ENCODE results near the gene TIMP2. TPM values are rescaled to one million over a fixed set of nuclear protein-coding genes. Genes with fewer than 3 reads are reported as not detected.

TIMP2 gene
- total and polyA plus RNA-seq, 4 donors, result 8.9 to 37.6 (median 10.1) TPM

GRCh38 chr17:78884876-78885667, 40.1 kb downstream of the TIMP2 start:
- H3K27ac ChIP-seq (ENCODE audit: low read depth in 1 of 2, low read length in 2 of 2), result no peak overlapping the region
- H3K9ac ChIP-seq (ENCODE audit: low read depth in 1 of 2, low read length in 2 of 2), result no peak overlapping the region
- peaks cover 0 to 13% (median 8%) of the 10 kb centered on the region in 4 donors for H3K4me1 ChIP-seq (ENCODE audit: control insufficient read depth in 4 of 4, insufficient read depth in 4 of 4, low read length in 3 of 4)
- no peak overlapping the region for H3K4me3 ChIP-seq (ENCODE audit: low read depth in 1 of 3, low read length in 3 of 3)
- 90% methylated on average over 24 of the region's 24 CpGs for WGBS
- H3K9me3 ChIP-seq (ENCODE audit: control insufficient read depth in 4 of 4, low read length in 3 of 4), result no peaks in the 10 kb centered on the region
- no peak for DNase-seq (ENCODE audit: low spot score)
- H3K27me3 ChIP-seq (ENCODE audit: control insufficient read depth in 4 of 4, insufficient read depth in 4 of 4, low read length in 3 of 4), result no peaks in the 10 kb centered on the region
- TF ChIP-seq SP1 (IDR thresholded peaks at IDR 0.05) (no peak), ATF3 (IDR thresholded peaks at IDR 0.05) (no peak), NR2F2 (IDR thresholded peaks at IDR 0.05) (no peak), GABPA (IDR thresholded peaks at IDR 0.05 in 1 of 2, conservative IDR thresholded peaks at IDR 0.05 in 1 of 2) (no peak), FOXA1 (IDR thresholded peaks at IDR 0.05) (no peak), ZBTB33 (IDR thresholded peaks at IDR 0.05) (no peak), RAD21 (IDR thresholded peaks at IDR 0.05) (no peak), HNF4A (conservative IDR thresholded peaks at IDR 0.05) (no peak), CTCF (IDR thresholded peaks at IDR 0.05; ENCODE audit: low read depth, low read length, missing input control) (no peak), TAF1 (conservative IDR thresholded peaks at IDR 0.05) (no peak), MAX (IDR thresholded peaks at IDR 0.05) (no peak), EGR1 (IDR thresholded peaks at IDR 0.05; ENCODE audit: low read depth in 2 of 2) (no peak)
- no peaks in the 10 kb centered on the region for H3K36me3 ChIP-seq (ENCODE audit: control insufficient read depth in 4 of 4, insufficient read depth in 3 of 4, low read depth in 1 of 4, low read length in 3 of 4)

- H3K27me3 ChIP-seq (ENCODE audit: control insufficient read depth in 4 of 4, insufficient read depth in 4 of 4, low read length in 3 of 4), result no peaks in the 10 kb centered on the region
- H3K4me3 ChIP-seq (ENCODE audit: low read depth in 1 of 3, low read length in 3 of 3), result no peak overlapping the region
- no peaks in the 10 kb centered on the region for H3K36me3 ChIP-seq (ENCODE audit: control insufficient read depth in 4 of 4, insufficient read depth in 3 of 4, low read depth in 1 of 4, low read length in 3 of 4)
- peak overlapping the region; percentile 85 to 88 for H3K27ac ChIP-seq (ENCODE audit: low read depth in 1 of 2, low read length in 2 of 2)
- DNase-seq (ENCODE audit: low spot score), result no peak
- no peak for TF ChIP-seq MAX (IDR thresholded peaks at IDR 0.05)
- H3K9me3 ChIP-seq (ENCODE audit: control insufficient read depth in 4 of 4, low read length in 3 of 4), result no peaks in the 10 kb centered on the region
- peaks cover 0 to 13% (median 8%) of the 10 kb centered on the region in 4 donors for H3K4me1 ChIP-seq (ENCODE audit: control insufficient read depth in 4 of 4, insufficient read depth in 4 of 4, low read length in 3 of 4)
- H3K9ac ChIP-seq (ENCODE audit: low read depth in 1 of 2, low read length in 2 of 2), result no peak overlapping the region
- 68% methylated on average over 20 of the region's 20 CpGs for WGBS
These were observed 40.9 kb downstream of the TIMP2 start for GRCh38 chr17:78884148-78884825.
